A673 (cell line): ENCODE data around the gene TECPR2.

Experiments used
- CTCF ChIP-seq: fragments of 300-800, 200-600 bp; sonication (generic); conservative IDR thresholded peaks from 2 replicates; pipeline ENCODE4 v1.5.1; 2017; ENCODE audit warnings: low read depth, mild to moderate bottlenecking, antibody characterized with exemption, low read length, moderate library complexity, mixed read lengths
- EZH2 ChIP-seq: fragments of 200-600 bp; sonication (generic); IDR thresholded peaks from 2 replicates; pipeline ENCODE4 v1.6.1; 2017; ENCODE audit warnings: borderline replicate concordance, low read depth, mild to moderate bottlenecking, mixed read lengths, antibody characterized with exemption, low read length; ENCODE audit not compliant: poor library complexity, severe bottlenecking

DNA sequence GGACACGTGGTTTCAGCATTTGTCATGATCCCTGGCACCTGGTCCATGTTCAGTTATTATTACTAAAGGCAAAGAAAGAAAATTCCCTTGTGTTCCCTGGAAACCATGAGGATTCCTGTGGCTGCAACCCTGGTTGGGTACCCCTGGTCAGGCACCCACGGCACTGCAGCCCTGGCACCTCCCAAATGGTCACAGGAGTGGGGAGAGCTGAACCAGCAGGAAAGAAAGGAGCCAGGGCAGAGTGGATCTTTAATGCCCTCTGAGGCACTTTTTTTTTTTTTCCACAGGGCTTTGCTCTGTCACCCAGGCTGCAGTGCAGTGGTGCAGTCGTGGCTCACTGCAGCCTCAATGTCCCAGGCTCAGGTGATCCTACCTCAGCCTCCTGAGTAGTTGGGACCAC, 17.5 kb upstream of the TECPR2 start:
- TF ChIP-seq CTCF (no peak), EZH2 (no peak)
